RKO (cell line): ENCODE measurements around the gene KLRC1.
A peak's percentile ranks its signal among the peaks of the same experiment; 100 is the strongest.
"Not testable (repeated sequence)": the region's sequence is repeated elsewhere in the genome, so short reads cannot be mapped to it uniquely, and the experiment has no call there.

Source experiments
- DNase-seq: peaks from one replicate; pipeline ENCODE4 v3.0.0-alpha.2; 2016; ENCODE audit warnings: low spot score

Gene KLRC1

DNA sequence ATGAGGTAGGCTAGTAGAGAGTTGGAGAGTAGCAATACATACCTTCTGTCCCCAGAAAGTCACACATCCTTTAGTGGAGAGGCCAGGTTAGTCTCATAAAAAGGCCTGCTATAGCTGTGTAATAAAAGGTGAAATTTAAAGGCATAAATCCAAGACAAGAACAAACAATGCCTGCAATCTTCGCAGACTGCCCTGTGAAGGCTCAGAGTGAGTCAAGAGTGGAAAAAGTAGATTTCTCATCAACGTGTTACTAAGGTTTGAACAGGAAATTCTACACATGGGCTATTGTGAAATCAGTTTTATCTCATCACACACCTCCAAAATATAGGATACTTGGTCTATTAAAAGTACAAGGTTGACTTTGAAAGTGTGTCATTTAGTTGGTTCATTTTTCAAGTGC, at the start of gene KLRC1:
Gene KLRC1, minus strand, starts transcription at position 222 of the 400 bp plus-strand sequence. CDS start 2,221 bp downstream, outside the sequence.
- no peak for DNase-seq

DNA sequence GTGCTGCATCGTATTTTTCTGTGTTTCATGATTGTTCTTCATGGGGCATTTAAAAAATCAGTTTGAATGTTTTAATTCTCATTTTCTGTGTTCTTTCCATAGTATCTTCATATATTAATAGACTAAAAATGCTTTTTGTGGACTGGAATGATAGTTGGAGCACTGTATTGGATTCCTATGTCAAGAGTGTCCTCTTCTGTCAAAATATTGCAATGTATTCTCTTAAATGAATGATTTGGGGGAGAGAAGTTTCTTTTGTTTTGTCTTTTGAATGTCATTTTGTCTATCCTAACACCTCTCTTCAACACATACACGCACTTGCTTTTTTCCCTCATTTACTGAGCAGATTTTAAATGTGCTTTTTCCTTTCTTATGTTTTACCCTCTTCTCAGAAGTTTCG, 47.9 kb upstream of the KLRC1 start:
- DNase-seq: peak; percentile 25

DNA sequence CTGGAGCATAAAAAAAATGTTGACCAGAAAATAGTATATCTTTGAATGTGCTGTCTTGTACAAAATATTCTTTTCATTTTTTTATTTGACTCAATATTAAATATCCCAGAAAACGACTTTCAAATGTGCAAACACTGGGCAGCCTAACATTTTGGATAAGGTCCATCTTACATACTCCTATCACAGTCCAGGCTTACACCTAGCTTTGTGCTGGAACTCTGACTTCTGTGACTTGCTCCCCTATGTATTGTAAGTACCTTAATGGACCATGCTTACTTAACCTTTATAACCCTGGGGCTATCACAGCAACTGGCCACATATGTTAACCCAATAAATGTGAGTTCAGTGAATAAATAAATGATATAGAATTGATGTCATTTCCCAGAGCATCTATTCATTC, 44.9 kb upstream of the KLRC1 start:
- DNase-seq: no peak

DNA sequence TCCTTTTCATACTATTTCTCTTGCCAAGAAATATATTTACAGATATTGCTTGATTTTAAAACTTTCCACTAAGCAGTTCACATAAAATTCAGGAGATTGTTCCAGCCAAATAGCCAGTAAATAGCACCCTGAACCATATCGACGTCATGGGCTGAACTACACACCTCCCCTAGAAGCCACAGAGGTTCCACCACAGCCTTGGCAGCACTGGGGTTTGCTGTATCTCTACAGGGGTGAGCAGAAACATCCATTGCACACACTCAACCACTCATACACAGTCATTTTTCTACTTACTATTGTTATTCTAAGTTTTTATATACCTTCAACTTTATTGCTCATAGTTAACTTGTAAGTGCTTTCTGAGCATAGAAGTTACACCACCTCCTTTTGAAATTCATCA, 44.4 kb upstream of the KLRC1 start:
- DNase-seq: no peak

GRCh38 chr12:10491766-10492165, 38.6 kb upstream of the KLRC1 start:
- DNase-seq: no peak

GRCh38 chr12:10487328-10487727, 34.2 kb upstream of the KLRC1 start:
- DNase-seq: not testable (repeated sequence)

GRCh38 chr12:10481901-10482300, 28.7 kb upstream of the KLRC1 start:
- not testable (repeated sequence) for DNase-seq

GRCh38 chr12:10472808-10473207, 19.6 kb upstream of the KLRC1 start:
- DNase-seq: not testable (repeated sequence)

DNA sequence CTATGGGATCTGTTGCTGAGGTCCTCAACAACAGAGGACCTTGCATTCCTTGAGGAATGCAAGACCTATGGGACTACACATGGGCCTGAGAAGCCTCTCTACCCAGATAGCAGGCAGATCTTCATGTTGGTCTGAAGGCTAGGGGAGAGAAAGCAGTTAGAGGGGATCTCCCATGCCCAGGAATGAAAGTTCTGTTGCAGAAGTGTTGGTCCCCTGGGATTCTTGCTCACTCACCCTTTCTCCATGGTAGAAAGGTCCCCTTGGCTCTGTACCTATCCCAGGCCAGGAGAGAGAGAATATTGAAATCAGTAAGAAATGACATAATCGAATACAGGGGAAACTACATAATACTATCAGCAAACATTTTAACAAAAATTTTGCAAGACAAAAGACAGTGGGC, 16.5 kb upstream of the KLRC1 start:
- no peak for DNase-seq

- DNase-seq: no peak
These were observed 13.1 kb upstream of the KLRC1 start for GRCh38 chr12:10466311-10466710.

GRCh38 chr12:10457760-10458159, 4.6 kb upstream of the KLRC1 start:
- DNase-seq: no peak

GRCh38 chr12:10456856-10457255, 3.7 kb upstream of the KLRC1 start:
- no peak for DNase-seq

GRCh38 chr12:10455766-10456165, 2.6 kb upstream of the KLRC1 start:
- DNase-seq: no peak

DNA sequence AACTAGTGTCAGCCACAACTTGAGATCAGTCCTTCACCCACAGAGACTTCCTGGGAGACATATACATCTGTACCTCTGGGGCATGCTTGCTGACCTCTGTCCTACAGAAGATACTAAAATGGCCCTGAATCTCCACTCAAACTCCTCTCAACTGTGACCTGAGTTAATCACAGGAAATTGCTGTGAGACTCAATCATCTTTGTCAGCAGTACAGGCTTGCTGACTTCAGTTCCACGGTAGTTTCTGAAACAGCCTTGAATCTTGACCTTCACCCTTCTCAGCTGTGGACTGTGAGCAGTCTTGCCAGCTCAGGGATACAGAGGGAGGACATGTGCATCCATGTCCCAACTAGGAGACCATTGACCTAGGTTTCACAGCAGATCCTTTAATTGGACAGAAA, 1.4 kb upstream of the KLRC1 start:
- no peak for DNase-seq

DNA sequence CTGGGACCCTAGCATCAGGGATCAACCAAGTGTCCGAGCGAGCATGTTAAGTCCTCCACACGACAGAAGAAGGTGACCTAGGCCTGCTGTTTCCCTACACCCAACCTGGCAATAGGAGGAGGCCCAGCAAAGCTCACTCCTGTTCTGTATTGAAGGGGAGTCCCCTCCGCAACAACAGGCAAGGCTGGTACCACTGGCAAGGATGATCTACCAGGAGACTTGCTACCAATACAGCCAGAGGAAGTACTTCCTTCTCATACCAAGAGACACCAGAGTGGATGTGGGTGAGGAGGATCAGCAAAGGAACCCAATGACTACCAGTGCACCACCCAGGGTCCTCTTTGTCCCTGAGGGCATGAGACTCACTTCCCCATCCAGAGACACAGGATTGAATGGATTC, 4.9 kb downstream of the KLRC1 start:
- DNase-seq: no peak

GRCh38 chr12:10446052-10446451, 7.1 kb downstream of the KLRC1 start:
- DNase-seq: not testable (repeated sequence)

- not testable (repeated sequence) for DNase-seq
These were observed 12.0 kb downstream of the KLRC1 start for GRCh38 chr12:10441144-10441543.

GRCh38 chr12:10439608-10440274, 13.4 kb downstream of the KLRC1 start:
- DNase-seq: not testable (repeated sequence)

- DNase-seq: not testable (repeated sequence)
These were observed 15.6 kb downstream of the KLRC1 start for GRCh38 chr12:10437601-10438000.

DNA sequence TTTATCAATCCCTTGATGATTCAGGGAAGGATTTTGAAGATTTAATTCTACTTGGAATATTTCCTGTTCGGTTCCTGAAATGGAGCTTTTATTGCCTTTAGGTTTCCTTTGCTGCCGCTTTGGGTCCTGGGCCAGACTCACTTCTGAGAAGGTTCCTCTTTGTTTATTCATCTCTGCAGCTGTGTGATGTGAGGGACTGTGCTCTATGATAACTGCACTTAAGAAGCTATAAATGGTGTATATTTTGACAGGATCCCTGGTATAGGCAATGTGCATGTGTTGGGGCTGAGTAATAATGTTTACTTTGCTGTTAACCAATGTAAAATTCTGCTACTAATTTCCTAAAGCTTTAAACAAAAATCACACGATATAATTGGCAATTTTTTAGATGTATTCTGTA, 17.4 kb downstream of the KLRC1 start, which contains the start of gene KLRC2:
Gene KLRC2, minus strand, starts transcription at position 195 of the 400 bp plus-strand sequence. Its CDS starts 24 bp downstream, at position 171.
- DNase-seq: not testable (repeated sequence)

GRCh38 chr12:10430623-10431022, 22.6 kb downstream of the KLRC1 start:
- not testable (repeated sequence) for DNase-seq

DNA sequence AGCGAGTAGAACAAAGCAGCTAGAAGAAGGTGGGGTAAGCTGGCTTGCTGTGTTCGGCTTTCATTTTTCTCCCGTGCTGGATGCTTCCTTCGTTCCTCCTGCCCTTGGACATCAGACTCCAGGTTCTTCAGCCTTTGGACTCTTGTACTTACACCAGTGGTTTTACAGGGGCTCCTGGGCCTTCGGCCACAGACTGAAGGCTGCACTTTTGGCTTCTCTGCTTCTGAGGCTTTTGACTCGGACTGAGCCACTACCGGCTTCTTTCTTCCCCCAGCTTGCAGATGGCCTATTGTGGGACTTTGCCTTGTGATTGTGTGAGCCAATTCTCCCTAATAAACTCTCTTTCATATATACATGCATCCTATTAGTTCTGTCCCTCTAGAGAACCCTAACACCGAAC, 27.2 kb downstream of the KLRC1 start:
- DNase-seq: not testable (repeated sequence)

DNA sequence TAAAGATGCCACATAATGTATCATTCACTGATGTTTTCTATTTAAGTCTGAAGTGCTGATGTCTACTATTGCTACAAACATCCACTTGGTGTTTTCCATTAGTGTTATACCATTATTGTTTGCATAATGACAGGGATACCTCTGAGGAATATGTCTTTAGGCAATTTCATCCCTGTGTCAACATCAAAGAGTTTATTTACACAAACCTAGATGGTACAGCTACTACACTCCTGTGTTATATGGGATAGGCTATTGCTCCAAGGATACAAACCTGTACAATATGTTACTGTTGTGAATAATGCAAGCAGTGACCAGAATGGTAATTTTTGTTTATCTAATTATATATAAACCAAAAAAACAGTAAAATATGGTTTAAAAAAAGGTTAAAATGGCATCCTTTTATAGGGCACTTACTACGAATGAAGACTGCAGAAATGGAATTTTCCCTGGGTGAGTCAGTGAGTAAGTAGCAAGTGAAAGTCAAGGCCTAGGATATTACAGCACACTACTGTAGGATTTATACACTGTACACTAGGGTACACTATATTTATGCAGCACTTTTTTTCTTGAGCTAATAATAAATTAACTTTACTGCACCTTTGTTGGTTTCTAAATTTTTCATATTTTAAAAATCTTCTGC, 28.8 kb downstream of the KLRC1 start:
- not testable (repeated sequence) for DNase-seq

DNA sequence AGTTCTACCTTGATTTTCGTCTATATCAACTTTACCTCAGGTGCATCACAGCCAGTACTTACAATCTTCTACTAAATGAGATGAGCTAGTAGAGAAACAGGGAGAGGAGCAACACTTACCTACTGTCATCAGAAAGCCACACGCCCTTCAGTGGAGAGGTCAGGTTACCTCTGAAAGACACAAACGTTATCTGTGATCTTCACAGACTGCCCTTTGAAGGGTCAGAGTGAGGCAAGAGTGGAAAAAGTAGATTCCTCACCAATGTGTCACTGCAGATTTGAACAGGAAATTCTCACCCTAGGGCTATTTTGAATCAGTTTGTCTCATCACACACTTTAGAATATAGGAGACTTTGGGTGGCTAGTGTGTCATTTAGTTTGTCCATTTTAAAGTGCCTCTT, 31.0 kb downstream of the KLRC1 start:
- not testable (repeated sequence) for DNase-seq
